Astrocyte (in vitro differentiated cells and primary cell): ENCODE data around the gene PITPNM3. TPM values are rescaled to one million over a fixed set of nuclear protein-coding genes. Genes with fewer than 3 reads are reported as not detected.

Experiments
- DNase-seq: peaks from one replicate; pipeline ENCODE4 v3.0.0-alpha.2; 2010; ENCODE audit warnings: low read depth
- FAIRE-seq: peaks from 2 replicates; lab custom pipeline; 2011; peaks lifted over from hg19 to GRCh38; lab: Jason Lieb, UNC
- H2AFZ ChIP-seq: 2 replicates; pipeline ENCODE4 v1.6.0; 2012; ENCODE audit warnings: low read depth, low read length, inconsistent platforms
- H3K27ac ChIP-seq: 2 replicates; pipeline ENCODE4 v1.5.1; 2011; ENCODE audit warnings: low read depth, low read length, inconsistent platforms
- H3K27me3 ChIP-seq: 2 replicates; pipeline ENCODE4 v1.6.0; 2011; ENCODE audit warnings: low read length, inconsistent platforms; ENCODE audit not compliant: insufficient read depth
- H3K36me3 ChIP-seq: 2 replicates; pipeline ENCODE4 v1.5.1; 2011; ENCODE audit warnings: low read length, inconsistent platforms; ENCODE audit not compliant: insufficient read depth
- H3K4me1 ChIP-seq: 2 replicates; pipeline ENCODE4 v1.5.1; 2011; ENCODE audit warnings: low read length, inconsistent platforms; ENCODE audit not compliant: insufficient read depth
- H3K4me2 ChIP-seq: 2 replicates; pipeline ENCODE4 v1.6.0; 2012; ENCODE audit warnings: low read length, inconsistent platforms
- H3K4me3 ChIP-seq: 2 replicates; pipeline ENCODE4 v1.5.1; 2011; ENCODE audit warnings: low read depth, mild to moderate bottlenecking, low read length, inconsistent platforms; ENCODE audit not compliant: insufficient read depth
- H3K79me2 ChIP-seq: 2 replicates; pipeline ENCODE4 v1.6.0; 2012; ENCODE audit warnings: mild to moderate bottlenecking, low read length, inconsistent platforms; ENCODE audit not compliant: insufficient read depth
- H3K9ac ChIP-seq: 2 replicates; pipeline ENCODE4 v1.6.0; 2012; ENCODE audit warnings: mild to moderate bottlenecking, low read length, inconsistent platforms
- H3K9me3 ChIP-seq: 2 replicates; pipeline ENCODE4 v1.5.1; 2012; ENCODE audit warnings: low read depth, mild to moderate bottlenecking, low read length, inconsistent platforms; ENCODE audit not compliant: insufficient read depth
- H4K20me1 ChIP-seq: 2 replicates; pipeline ENCODE4 v1.6.0; 2012; ENCODE audit warnings: low read length, inconsistent platforms; ENCODE audit not compliant: insufficient read depth
- H3K27ac Mint-ChIP-seq: one replicate; pipeline ENCODE4 v1.8.0; 2021; ENCODE audit warnings: mild to moderate bottlenecking, mixed read lengths; ENCODE audit not compliant: unreplicated experiment
- H3K27me3 Mint-ChIP-seq: one replicate; pipeline ENCODE4 v1.8.0; 2021; ENCODE audit warnings: low read depth, mixed read lengths; ENCODE audit not compliant: unreplicated experiment
- H3K36me3 Mint-ChIP-seq: one replicate; pipeline ENCODE4 v1.8.0; 2021; ENCODE audit warnings: low read depth, mixed read lengths; ENCODE audit not compliant: unreplicated experiment
- H3K4me1 Mint-ChIP-seq: one replicate; pipeline ENCODE4 v1.8.0; 2021; ENCODE audit warnings: low read depth, mixed read lengths; ENCODE audit not compliant: unreplicated experiment
- H3K4me3 Mint-ChIP-seq: one replicate; pipeline ENCODE4 v1.8.0; 2021; ENCODE audit warnings: mild to moderate bottlenecking, moderate library complexity, mixed read lengths; ENCODE audit not compliant: unreplicated experiment
- H3K9me3 Mint-ChIP-seq: one replicate; pipeline ENCODE4 v1.8.0; 2021; ENCODE audit warnings: mild to moderate bottlenecking, mixed read lengths; ENCODE audit not compliant: unreplicated experiment
- CTCF ChIP-seq: IDR thresholded peaks from 2 replicates; pipeline ENCODE4 v1.5.1; 2011; ENCODE audit warnings: low read depth, mild to moderate bottlenecking, inconsistent platforms, low read length, moderate library complexity; ENCODE audit not compliant: insufficient read depth
- EZH2 ChIP-seq: IDR thresholded peaks from 2 replicates; pipeline ENCODE4 v1.6.1; 2012; ENCODE audit warnings: mild to moderate bottlenecking, low read length, inconsistent platforms; ENCODE audit not compliant: insufficient read depth
- total RNA-seq: library from RNA; stranded (reverse); gene quantifications from 2 replicates; pipeline ENCODE4 v1.2.1, GENCODE V29; 2021

Gene PITPNM3
- total RNA-seq, 1 donor from 2014 or later, result 1.3 TPM

DNA sequence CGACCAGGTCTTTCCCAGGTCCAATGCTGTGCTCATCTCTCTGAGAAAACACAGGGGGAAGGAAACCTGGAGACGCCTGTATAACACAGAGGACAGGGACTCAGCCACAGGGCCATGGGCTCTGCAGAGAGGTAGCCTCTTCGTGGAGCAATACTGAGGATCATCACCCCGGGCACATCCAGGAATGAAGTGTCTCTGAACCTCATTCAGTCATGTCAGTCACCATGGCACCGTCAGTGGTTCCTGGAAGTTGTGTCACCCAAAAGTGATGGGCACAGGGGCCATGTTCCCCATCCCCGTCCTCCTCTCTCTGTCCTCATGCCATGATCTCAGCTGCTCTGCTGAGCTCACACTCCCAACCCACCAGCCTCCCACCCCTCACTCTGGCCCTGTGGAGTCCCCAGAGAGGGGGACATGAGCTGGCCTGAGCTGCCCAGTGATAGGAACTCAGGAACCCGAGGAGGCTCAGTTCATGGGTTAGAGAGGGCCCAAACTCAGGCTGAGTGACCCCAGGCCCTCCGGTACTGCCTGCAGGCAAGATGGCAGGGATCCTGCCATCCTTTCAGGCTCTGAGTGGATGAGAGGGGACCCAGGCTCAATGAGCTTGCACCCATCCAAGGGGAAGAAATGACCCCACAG lies 53.4 kb downstream of the PITPNM3 start:
- Histone ChIP-seq H3K27me3 (peaks cover 4% of the 10 kb centered on the region), H3K4me3 (no peak overlapping the region), H3K4me2 (no peak overlapping the region), H3K27ac (no peak overlapping the region), H3K9ac (no peak overlapping the region), H3K79me2 (no peaks in the 10 kb centered on the region), H4K20me1 (no peaks in the 10 kb centered on the region), H3K4me1 (peaks cover 20% of the 10 kb centered on the region), H3K36me3 (no peaks in the 10 kb centered on the region), H2AFZ (no peak overlapping the region), H3K9me3 (no peaks in the 10 kb centered on the region)
- no peak overlapping the region for H3K4me3 Mint-ChIP-seq
- H3K4me1 Mint-ChIP-seq, result peaks cover 19% of the 10 kb centered on the region
- DNase-seq, result no peak
- TF ChIP-seq CTCF, result no peak
- no peak for TF ChIP-seq EZH2
- H3K27me3 Mint-ChIP-seq, result peaks cover 23% of the 10 kb centered on the region
- FAIRE-seq, result no peak
- H3K27ac Mint-ChIP-seq, result no peak overlapping the region
- peaks cover 6% of the 10 kb centered on the region for H3K36me3 Mint-ChIP-seq
- H3K9me3 Mint-ChIP-seq, result no peaks in the 10 kb centered on the region

- DNase-seq (no peak), FAIRE-seq (no peak)
- Histone ChIP-seq H3K27me3 (peaks cover 4% of the 10 kb centered on the region), H3K9ac (no peak overlapping the region), H3K79me2 (no peaks in the 10 kb centered on the region), H3K4me2 (no peak overlapping the region), H3K9me3 (no peaks in the 10 kb centered on the region), H3K27ac (no peak overlapping the region), H3K4me1 (peaks cover 12% of the 10 kb centered on the region), H3K36me3 (no peaks in the 10 kb centered on the region), H3K4me3 (no peak overlapping the region), H4K20me1 (no peaks in the 10 kb centered on the region), H2AFZ (no peak overlapping the region)
- TF ChIP-seq CTCF (no peak), EZH2 (no peak)
- Mint-ChIP-seq H3K27ac (no peak overlapping the region), H3K4me1 (peaks cover 15% of the 10 kb centered on the region), H3K9me3 (no peaks in the 10 kb centered on the region), H3K4me3 (no peak overlapping the region), H3K27me3 (peaks cover 27% of the 10 kb centered on the region), H3K36me3 (peaks cover 6% of the 10 kb centered on the region)
These were observed 54.2 kb downstream of the PITPNM3 start for GRCh38 chr17:6502142-6502541.

GRCh38 chr17:6501359-6501758 lies 55.0 kb downstream of the PITPNM3 start:
- no peak for DNase-seq
- Histone ChIP-seq H3K4me3 (no peak overlapping the region), H3K36me3 (no peaks in the 10 kb centered on the region), H4K20me1 (no peaks in the 10 kb centered on the region), H3K4me1 (peaks cover 6% of the 10 kb centered on the region), H3K27ac (no peak overlapping the region), H3K9ac (no peak overlapping the region), H2AFZ (no peak overlapping the region), H3K79me2 (no peaks in the 10 kb centered on the region), H3K27me3 (peaks cover 4% of the 10 kb centered on the region), H3K4me2 (no peak overlapping the region), H3K9me3 (no peaks in the 10 kb centered on the region)
- Mint-ChIP-seq H3K4me1 (peaks cover 16% of the 10 kb centered on the region), H3K4me3 (no peak overlapping the region), H3K27ac (no peak overlapping the region), H3K36me3 (peaks cover 6% of the 10 kb centered on the region), H3K9me3 (no peaks in the 10 kb centered on the region), H3K27me3 (peaks cover 34% of the 10 kb centered on the region)
- FAIRE-seq, result no peak
- TF ChIP-seq CTCF, result no peak
- no peak for TF ChIP-seq EZH2
